ENCODE data around the gene BCAS3. TPM values are rescaled to one million over a fixed set of nuclear protein-coding genes. Genes with fewer than 3 reads are reported as not detected.

BCAS3 gene
- total RNA-seq, 1 donor from 2014 or later = 22.6 TPM

DNA sequence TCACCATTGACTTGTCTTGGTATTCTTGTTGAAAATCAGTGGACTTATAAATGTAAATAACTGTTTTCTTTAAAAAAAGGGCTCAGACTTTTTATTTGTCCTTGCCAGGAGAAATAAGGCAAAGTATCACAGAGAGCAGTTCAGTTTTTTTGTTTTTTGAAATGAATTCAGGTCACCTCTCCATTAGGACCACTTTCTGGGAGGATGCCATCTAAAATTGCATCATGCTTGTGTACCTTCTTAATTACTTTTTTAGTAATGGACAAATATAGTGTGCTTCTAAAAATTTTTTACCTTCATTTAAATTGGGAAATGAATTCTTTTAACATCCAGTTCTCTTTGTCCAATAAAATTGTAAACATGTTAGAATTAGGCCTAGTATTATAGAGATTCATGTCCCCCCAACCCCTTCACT lies 210.0 kb downstream of the BCAS3 start:
- Mint-ChIP-seq H3K4me1 (ENCODE audit: low read depth) (peaks cover 26% of the 10 kb centered on the region), H3K4me3 (ENCODE audit: unreplicated experiment) (peak overlapping the region; percentile 86), H3K27ac (ENCODE audit: unreplicated experiment) (peak overlapping the region; percentile 90), H3K36me3 (ENCODE audit: low read depth) (no peaks in the 10 kb centered on the region), H3K9me3 (ENCODE audit: low read depth) (no peaks in the 10 kb centered on the region), H3K27me3 (ENCODE audit: low read depth) (no peaks in the 10 kb centered on the region)
- TF ChIP-seq, protein P1, sequence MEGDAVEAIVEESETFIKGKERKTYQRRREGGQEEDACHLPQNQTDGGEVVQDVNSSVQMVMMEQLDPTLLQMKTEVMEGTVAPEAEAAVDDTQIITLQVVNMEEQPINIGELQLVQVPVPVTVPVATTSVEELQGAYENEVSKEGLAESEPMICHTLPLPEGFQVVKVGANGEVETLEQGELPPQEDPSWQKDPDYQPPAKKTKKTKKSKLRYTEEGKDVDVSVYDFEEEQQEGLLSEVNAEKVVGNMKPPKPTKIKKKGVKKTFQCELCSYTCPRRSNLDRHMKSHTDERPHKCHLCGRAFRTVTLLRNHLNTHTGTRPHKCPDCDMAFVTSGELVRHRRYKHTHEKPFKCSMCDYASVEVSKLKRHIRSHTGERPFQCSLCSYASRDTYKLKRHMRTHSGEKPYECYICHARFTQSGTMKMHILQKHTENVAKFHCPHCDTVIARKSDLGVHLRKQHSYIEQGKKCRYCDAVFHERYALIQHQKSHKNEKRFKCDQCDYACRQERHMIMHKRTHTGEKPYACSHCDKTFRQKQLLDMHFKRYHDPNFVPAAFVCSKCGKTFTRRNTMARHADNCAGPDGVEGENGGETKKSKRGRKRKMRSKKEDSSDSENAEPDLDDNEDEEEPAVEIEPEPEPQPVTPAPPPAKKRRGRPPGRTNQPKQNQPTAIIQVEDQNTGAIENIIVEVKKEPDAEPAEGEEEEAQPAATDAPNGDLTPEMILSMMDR (IDR thresholded peaks at IDR 0.05) = no peak
- no peak for DNase-seq (ENCODE audit: low spot score)

DNA sequence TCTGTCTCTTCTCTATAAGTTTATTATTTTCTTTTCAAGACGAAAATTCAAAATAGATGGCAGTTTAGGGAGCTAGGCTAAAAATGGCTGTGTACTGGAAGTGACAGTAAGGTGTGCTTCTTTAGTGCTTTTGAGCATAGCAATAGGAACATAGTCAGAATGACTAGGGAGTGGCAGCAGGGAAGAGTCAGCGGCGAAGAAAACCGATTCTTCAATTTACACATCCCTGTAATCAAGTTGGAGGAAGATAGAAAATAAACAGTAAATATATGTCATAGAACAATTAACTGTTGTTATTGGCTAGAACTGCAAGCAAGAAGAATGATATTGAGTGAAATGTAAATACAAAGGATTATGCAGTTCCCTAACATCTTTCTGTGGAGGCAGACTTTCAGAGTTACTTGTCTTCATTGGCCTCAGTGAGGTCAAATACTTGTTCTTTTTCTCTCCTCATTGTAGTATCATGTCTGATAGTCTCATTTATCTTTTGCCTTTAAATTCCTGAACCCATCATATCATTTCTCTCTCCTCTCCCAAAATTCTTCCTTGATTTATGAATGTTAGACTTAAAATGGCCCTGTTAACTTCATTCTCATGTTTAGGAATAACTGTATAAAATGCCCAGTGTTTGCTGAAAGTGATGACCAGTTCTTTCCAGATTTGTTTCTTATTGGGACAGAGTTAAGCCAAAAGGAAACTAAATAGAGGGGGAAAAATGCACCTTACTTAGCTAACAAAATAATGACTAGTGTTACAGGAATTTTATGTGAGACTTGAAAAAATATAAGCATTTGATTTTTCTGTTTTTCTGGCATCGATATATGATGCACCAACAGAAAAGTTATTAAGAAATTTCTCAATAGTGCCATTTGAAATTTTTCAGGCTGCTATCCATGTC lies 211.4 kb downstream of the BCAS3 start:
- Mint-ChIP-seq H3K36me3 (ENCODE audit: low read depth) (peaks cover 6% of the 10 kb centered on the region), H3K27me3 (ENCODE audit: low read depth) (no peaks in the 10 kb centered on the region), H3K9me3 (ENCODE audit: low read depth) (peaks cover 5% of the 10 kb centered on the region), H3K4me3 (ENCODE audit: unreplicated experiment) (no peak overlapping the region), H3K27ac (ENCODE audit: unreplicated experiment) (peak overlapping the region; percentile 83), H3K4me1 (ENCODE audit: low read depth) (peaks cover 26% of the 10 kb centered on the region)
- TF ChIP-seq, protein P1 (IDR thresholded peaks at IDR 0.05) = no peak
- DNase-seq (ENCODE audit: low spot score) = no peak

DNA sequence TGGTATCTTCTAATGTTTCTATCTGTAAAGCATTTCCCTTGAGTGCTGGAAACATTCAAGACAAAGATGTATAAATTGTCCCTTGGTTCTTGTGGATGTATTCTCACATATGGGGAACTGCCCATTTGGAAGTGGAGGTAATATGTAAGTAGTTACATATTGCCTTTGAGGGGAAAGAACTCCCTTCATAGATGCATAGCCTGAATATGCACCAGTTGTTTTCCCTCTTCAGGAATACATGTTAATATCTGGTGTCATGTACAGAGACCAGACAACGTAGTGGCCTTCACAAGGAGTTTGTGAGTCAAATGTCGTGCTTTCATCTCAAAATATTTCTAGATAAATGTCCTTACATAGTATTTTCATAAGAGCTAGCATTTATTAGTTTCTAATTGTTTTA lies 213.5 kb downstream of the BCAS3 start:
- H3K36me3 Mint-ChIP-seq (ENCODE audit: low read depth) = peaks cover 6% of the 10 kb centered on the region
- H3K27ac Mint-ChIP-seq (ENCODE audit: unreplicated experiment) = no peak overlapping the region
- no peak overlapping the region for H3K4me3 Mint-ChIP-seq (ENCODE audit: unreplicated experiment)
- peaks cover 26% of the 10 kb centered on the region for H3K4me1 Mint-ChIP-seq (ENCODE audit: low read depth)
- no peaks in the 10 kb centered on the region for H3K27me3 Mint-ChIP-seq (ENCODE audit: low read depth)
- TF ChIP-seq, protein P1 (IDR thresholded peaks at IDR 0.05) = no peak
- DNase-seq (ENCODE audit: low spot score) = no peak
- H3K9me3 Mint-ChIP-seq (ENCODE audit: low read depth) = peaks cover 5% of the 10 kb centered on the region

DNA sequence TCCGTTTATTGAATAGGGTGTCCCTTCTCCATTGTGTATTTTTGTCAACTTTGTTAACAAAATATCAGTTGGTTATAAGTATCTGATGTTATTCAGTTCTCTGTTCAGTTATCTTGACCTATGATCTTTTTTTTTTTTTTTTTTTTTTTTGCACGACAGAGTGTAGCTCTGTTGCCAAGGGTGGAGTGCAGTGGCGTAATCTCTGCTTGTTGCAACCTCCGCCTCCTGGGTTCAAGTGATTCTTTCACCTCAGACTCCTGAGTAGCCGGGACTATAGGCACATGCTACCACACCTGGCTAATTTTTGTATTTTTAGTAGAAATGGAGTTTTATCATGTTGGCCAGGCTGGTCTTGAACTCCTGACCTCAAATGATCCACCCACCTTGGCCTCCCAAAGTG lies 215.8 kb downstream of the BCAS3 start:
- Mint-ChIP-seq H3K36me3 (ENCODE audit: low read depth) (peaks cover 15% of the 10 kb centered on the region), H3K4me1 (ENCODE audit: low read depth) (peaks cover 15% of the 10 kb centered on the region), H3K9me3 (ENCODE audit: low read depth) (peaks cover 16% of the 10 kb centered on the region), H3K27me3 (ENCODE audit: low read depth) (no peaks in the 10 kb centered on the region), H3K4me3 (ENCODE audit: unreplicated experiment) (no peak overlapping the region), H3K27ac (ENCODE audit: unreplicated experiment) (no peak overlapping the region)
- no peak for DNase-seq (ENCODE audit: low spot score)
- TF ChIP-seq, protein P1 (IDR thresholded peaks at IDR 0.05) = no peak

DNA sequence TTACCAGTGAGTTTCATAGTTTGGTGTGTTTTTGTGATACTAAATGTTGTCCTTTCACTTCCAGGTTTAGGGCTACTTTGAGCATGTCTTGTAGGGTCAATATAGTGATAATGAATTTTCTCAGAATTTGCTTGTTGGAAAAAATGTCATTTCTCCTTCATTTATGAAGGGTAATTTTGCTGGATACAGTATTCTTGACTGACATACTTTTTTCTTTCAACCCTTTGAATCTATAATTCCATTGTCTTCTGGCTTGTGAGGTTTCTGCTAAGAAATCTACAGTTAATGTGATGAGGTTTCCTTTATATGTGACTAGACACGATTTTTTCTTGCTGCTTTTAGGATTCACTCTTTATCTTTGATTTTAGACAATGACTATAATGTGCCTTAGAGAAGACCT lies 219.3 kb downstream of the BCAS3 start:
- Mint-ChIP-seq H3K4me3 (ENCODE audit: unreplicated experiment) (no peak overlapping the region), H3K36me3 (ENCODE audit: low read depth) (peaks cover 15% of the 10 kb centered on the region), H3K27me3 (ENCODE audit: low read depth) (no peaks in the 10 kb centered on the region), H3K9me3 (ENCODE audit: low read depth) (peaks cover 16% of the 10 kb centered on the region), H3K27ac (ENCODE audit: unreplicated experiment) (no peak overlapping the region), H3K4me1 (ENCODE audit: low read depth) (peaks cover 18% of the 10 kb centered on the region)
- DNase-seq (ENCODE audit: low spot score) = no peak
- TF ChIP-seq, protein P1 (IDR thresholded peaks at IDR 0.05) = no peak
